Heart left ventricle (tissue), 13 donors: ENCODE data around the gene POLE3.

Experiments used
- CTCF ChIP-seq, 12 donors: fragments of 200-600 bp; sonication (generic) in 4 of 12; IDR thresholded peaks; one replicate each; pipeline versions ENCODE4 v1.5.0 to v1.8.0; 2018 to 2022; ENCODE audit warnings: antibody characterized with exemption in 12 of 12, mild to moderate bottlenecking in 5 of 12
- POLR2A ChIP-seq, 2 donors: fragments of 450-650 bp; IDR thresholded peaks; one replicate each; pipeline ENCODE4 v1.6.1; 2017; ENCODE audit warnings: antibody characterized with exemption in 2 of 2, mild to moderate bottlenecking in 2 of 2, moderate library complexity in 2 of 2
- donor health status: ischemic (EF 13 %, LVEDD 7.1; RV severe dilation, severe dysfunction).
- donor health status: DM: no; HTN: yes; CAD: no.
- donor health status: DM: no; HTN: no; CAD: no.
- donor health status: ischemic (EF 25% LVEDD 6.9; RV normal size, moderate dysfunction).
- donor health status: ischemic (EF 25% LVEDD 5.7; RV mildly dilated, moderate dysfunction).
- donor health status: ischemic (EF 35%, LVEDD 5.7; RV mildly dilated, moderate dysfunction).
- donor health status: nonischemic (EF 11% LVEDD 7.7; RV severe dilation, severe dysfunction).
- donor health status: DM: yes; HTN: yes; CAD: no.
- donor health status: PGD.
- donor health status: ischemic (EF 29% LVEDD 5.4; RV normal size, mild dysfunction).
- donor health status: nonischemic (EF 23%, LVEDD 6.1; RV moderate dilation, normal function).

GRCh38 chr9:113426701-113427100 lies 16.2 kb upstream of the POLE3 start:
- TF ChIP-seq CTCF (IDR thresholded peaks at IDR 0.05) (no peak), POLR2A (IDR thresholded peaks at IDR 0.05) (no peak)
